ENCODE data around the gene ZNF532.

DNA sequence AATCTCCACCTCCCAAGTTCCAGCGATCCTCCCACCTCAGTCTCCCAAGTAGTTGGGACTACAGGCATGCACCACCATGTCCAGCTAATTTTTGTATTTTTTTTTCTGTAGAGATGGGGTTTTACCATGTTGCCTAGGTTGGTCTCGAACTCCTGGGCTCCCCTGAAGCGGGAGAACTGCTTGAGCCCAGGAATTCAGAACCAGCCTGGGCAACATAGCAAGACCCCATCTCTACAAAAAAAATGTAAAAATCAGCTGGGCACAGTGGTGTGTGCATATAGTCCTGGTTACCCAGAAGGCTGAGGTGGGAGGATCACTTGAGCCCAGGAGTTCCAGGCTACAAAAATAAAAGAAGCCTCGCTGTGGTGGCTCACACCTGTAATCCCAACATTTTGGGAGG is 12.0 kb upstream of the ZNF532 start:
- no peak for TF ChIP-seq POLR2A (IDR thresholded peaks at IDR 0.05)
- TF ChIP-seq, protein P1, sequence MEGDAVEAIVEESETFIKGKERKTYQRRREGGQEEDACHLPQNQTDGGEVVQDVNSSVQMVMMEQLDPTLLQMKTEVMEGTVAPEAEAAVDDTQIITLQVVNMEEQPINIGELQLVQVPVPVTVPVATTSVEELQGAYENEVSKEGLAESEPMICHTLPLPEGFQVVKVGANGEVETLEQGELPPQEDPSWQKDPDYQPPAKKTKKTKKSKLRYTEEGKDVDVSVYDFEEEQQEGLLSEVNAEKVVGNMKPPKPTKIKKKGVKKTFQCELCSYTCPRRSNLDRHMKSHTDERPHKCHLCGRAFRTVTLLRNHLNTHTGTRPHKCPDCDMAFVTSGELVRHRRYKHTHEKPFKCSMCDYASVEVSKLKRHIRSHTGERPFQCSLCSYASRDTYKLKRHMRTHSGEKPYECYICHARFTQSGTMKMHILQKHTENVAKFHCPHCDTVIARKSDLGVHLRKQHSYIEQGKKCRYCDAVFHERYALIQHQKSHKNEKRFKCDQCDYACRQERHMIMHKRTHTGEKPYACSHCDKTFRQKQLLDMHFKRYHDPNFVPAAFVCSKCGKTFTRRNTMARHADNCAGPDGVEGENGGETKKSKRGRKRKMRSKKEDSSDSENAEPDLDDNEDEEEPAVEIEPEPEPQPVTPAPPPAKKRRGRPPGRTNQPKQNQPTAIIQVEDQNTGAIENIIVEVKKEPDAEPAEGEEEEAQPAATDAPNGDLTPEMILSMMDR (IDR thresholded peaks at IDR 0.05) = no peak

Data from heart left ventricle (tissue), 13 donors.